ENCODE measurements around the gene ZNF573. TPM values are rescaled to one million over a fixed set of nuclear protein-coding genes. Genes with fewer than 3 reads are reported as not detected.

ZNF573 gene
- total and polyA plus RNA-seq, 2 of the 13 experiments (the other 11 are each of a cell fraction or from before 2014, with no cell fraction given): 3.1 to 9.3 TPM

DNA sequence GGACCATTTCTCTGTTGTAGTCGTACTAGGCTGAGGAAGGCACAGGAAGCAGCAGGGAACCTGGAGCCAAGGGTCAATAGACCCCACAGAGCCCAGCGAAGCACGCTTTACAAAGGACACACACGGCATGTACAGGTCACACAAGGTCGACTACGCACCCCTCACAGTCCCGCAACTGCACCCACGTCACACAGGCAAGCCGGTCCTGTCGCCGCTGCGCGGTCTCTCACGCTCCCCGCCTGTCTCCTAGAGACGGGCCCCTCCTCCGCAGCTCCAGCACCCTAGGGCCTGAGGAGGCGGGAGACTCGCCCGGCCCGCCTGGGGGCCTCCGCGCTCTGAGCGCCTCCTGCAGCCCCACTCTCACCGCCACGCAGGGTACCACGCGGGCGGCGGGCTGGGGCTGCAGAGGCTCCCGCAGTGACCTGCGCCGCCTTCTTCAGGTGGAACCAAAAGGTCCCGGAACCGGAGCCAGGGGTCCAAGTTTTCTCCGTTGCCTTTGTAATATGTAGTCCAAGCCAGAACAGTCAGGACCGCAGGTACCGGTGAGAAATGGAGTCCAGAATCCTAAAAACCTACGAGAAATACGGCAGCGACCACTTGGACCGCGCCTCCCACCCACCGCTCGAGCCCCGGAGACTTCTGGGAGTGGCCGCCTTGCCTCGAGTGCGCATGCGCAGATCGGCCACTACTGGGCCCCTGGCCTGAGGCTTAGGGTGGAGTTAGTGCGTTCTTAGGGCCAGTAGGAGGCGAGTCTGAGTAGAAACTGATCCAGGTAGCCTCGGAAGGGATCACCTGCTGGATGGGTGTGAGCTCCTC is 60.1 kb downstream of the ZNF573 start, which contains the start of gene ZNF607 (continued):
- TF ChIP-seq ZNF597 (CRISPR knock-in tag; IDR thresholded peaks at IDR 0.05): no peak
- 0 out of 2 replicates have a peak, but pooled peaks have one; percentile 70 for TF ChIP-seq AKAP8 (CRISPR knock-in tag; IDR thresholded peaks at IDR 0.05)
- TF ChIP-seq SRY (CRISPR knock-in tag; IDR thresholded peaks at IDR 0.05): 0 out of 2 replicates have a peak, but pooled peaks have one; percentile 71
- TF ChIP-seq, protein P1, sequence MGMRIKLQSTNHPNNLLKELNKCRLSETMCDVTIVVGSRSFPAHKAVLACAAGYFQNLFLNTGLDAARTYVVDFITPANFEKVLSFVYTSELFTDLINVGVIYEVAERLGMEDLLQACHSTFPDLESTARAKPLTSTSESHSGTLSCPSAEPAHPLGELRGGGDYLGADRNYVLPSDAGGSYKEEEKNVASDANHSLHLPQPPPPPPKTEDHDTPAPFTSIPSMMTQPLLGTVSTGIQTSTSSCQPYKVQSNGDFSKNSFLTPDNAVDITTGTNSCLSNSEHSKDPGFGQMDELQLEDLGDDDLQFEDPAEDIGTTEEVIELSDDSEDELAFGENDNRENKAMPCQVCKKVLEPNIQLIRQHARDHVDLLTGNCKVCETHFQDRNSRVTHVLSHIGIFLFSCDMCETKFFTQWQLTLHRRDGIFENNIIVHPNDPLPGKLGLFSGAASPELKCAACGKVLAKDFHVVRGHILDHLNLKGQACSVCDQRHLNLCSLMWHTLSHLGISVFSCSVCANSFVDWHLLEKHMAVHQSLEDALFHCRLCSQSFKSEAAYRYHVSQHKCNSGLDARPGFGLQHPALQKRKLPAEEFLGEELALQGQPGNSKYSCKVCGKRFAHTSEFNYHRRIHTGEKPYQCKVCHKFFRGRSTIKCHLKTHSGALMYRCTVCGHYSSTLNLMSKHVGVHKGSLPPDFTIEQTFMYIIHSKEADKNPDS (CRISPR knock-in tag; IDR thresholded peaks at IDR 0.05): no peak
- TF ChIP-seq PREB (CRISPR knock-in tag; IDR thresholded peaks at IDR 0.05): no peak
- no peak for TF ChIP-seq ELF3 (CRISPR knock-in tag; IDR thresholded peaks at IDR 0.05)
- TF ChIP-seq ZNF879 (CRISPR knock-in tag; IDR thresholded peaks at IDR 0.05): no peak
- no peak for TF ChIP-seq HOXA5 (CRISPR knock-in tag; IDR thresholded peaks at IDR 0.05)
- TF ChIP-seq, protein P2, sequence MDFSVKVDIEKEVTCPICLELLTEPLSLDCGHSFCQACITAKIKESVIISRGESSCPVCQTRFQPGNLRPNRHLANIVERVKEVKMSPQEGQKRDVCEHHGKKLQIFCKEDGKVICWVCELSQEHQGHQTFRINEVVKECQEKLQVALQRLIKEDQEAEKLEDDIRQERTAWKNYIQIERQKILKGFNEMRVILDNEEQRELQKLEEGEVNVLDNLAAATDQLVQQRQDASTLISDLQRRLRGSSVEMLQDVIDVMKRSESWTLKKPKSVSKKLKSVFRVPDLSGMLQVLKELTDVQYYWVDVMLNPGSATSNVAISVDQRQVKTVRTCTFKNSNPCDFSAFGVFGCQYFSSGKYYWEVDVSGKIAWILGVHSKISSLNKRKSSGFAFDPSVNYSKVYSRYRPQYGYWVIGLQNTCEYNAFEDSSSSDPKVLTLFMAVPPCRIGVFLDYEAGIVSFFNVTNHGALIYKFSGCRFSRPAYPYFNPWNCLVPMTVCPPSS (IDR thresholded peaks at IDR 0.05): no peak
- no peak for TF ChIP-seq ATF7 (IDR thresholded peaks at IDR 0.05)
- no peak for TF ChIP-seq ATF7 (CRISPR knock-in tag; IDR thresholded peaks at IDR 0.05)
- no peak for TF ChIP-seq ZNF296 (CRISPR knock-in tag; conservative IDR thresholded peaks at IDR 0.05)
- TF ChIP-seq ZMYM4 (CRISPR knock-in tag; IDR thresholded peaks at IDR 0.05): peak; percentile 64
- TF ChIP-seq EED (CRISPR knock-in tag; IDR thresholded peaks at IDR 0.05): 0 out of 2 replicates have a peak, but pooled peaks have one; percentile 19
- TF ChIP-seq KMT2A (CRISPR knock-in tag; IDR thresholded peaks at IDR 0.05): peak; percentile 47; the same call in 1 of the 2 replicates
- TF ChIP-seq ZSCAN9 (CRISPR knock-in tag; IDR thresholded peaks at IDR 0.05; ENCODE audit: borderline replicate concordance): 0 out of 2 replicates have a peak, but pooled peaks have one; percentile 24
- peak; percentile 68 for TF ChIP-seq SPEN (CRISPR knock-in tag; IDR thresholded peaks at IDR 0.05; ENCODE audit: low read depth)
- TF ChIP-seq DNMT3B (CRISPR knock-in tag; conservative IDR thresholded peaks at IDR 0.05): peak; percentile 16; the same call in 1 of the 2 replicates
- TF ChIP-seq YEATS2 (CRISPR knock-in tag; IDR thresholded peaks at IDR 0.05; ENCODE audit: borderline replicate concordance): no peak; the same call in 1 of the 2 replicates
- TF ChIP-seq TOE1 (CRISPR knock-in tag; IDR thresholded peaks at IDR 0.05): no peak
- TF ChIP-seq ZNF784 (CRISPR knock-in tag; IDR thresholded peaks at IDR 0.05; ENCODE audit: borderline replicate concordance): no peak
- TF ChIP-seq SMAD1 (CRISPR knock-in tag; IDR thresholded peaks at IDR 0.05; ENCODE audit: borderline replicate concordance, low read depth): no peak
- 0 out of 2 replicates have a peak, but pooled peaks have one; percentile 53 for TF ChIP-seq NFATC3 (CRISPR knock-in tag; IDR thresholded peaks at IDR 0.05)

All from HepG2 (cell line).